ENCODE data around the gene SH3RF1.

- TF ChIP-seq RAD21 (IDR thresholded peaks at IDR 0.05 in 1 of 2, conservative IDR thresholded peaks at IDR 0.05 in 1 of 2; ENCODE audit: low read depth in 2 of 2, low read length in 2 of 2), result no peak
- TF ChIP-seq, protein P1, sequence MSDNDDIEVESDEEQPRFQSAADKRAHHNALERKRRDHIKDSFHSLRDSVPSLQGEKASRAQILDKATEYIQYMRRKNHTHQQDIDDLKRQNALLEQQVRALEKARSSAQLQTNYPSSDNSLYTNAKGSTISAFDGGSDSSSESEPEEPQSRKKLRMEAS (IDR thresholded peaks at IDR 0.05), result no peak
- TF ChIP-seq CTCF (IDR thresholded peaks at IDR 0.05; ENCODE audit: control extremely low read depth in 1 of 3, insufficient read depth in 1 of 3, low read depth in 1 of 3, low read length in 3 of 3), result no peak
- no peak for TF ChIP-seq EGR1 (IDR thresholded peaks at IDR 0.05; ENCODE audit: borderline replicate concordance, low read depth, low read length)
- TF ChIP-seq CEBPB (IDR thresholded peaks at IDR 0.05; ENCODE audit: low read depth, low read length), result no peak
- no peak for TF ChIP-seq HDAC6 (IDR thresholded peaks at IDR 0.05; ENCODE audit: low read depth, low read length)
- no peak for TF ChIP-seq KDM1A (IDR thresholded peaks at IDR 0.05; ENCODE audit: borderline replicate concordance, low read length)
These were observed 160.1 kb downstream of the SH3RF1 start for GRCh38 chr4:169110633-169111032.
